ENCODE results near the gene MKRN2. TPM values are rescaled to one million over a fixed set of nuclear protein-coding genes. Genes with fewer than 3 reads are reported as not detected.

The MKRN2 gene
- polyA plus RNA-seq, 2 of the 4 experiments (the other 2 are of a cell fraction), result 19.0 to 34.3 TPM

- 88% methylated on average over 6 of the region's 6 CpGs for WGBS (ENCODE audit: missing lambda C conversion rate)
- no peak for DNase-seq (ENCODE audit: low read depth in 1 of 2, low spot score in 1 of 2)
- Histone ChIP-seq H3K4me3 (no peak overlapping the region), H3K9me3 (no peaks in the 10 kb centered on the region), H3K4me2 (no peak overlapping the region), H3K4me1 (no peaks in the 10 kb centered on the region), H3K27ac (no peak overlapping the region)
- POLR2A ChIA-PET, result no interaction called here
- CTCF ChIA-PET, result interaction anchor here (1.4 to 1.5 kb wide), 3 partner anchors 11 to 335 kb away, joined by 3 to 4 read pairs (median 3); no protein-coding TSS in a partner anchor
- ATAC-seq, result no peak
- TF ChIP-seq EP300 (IDR thresholded peaks at IDR 0.05) (no peak), CHD4 (IDR thresholded peaks at IDR 0.05; ENCODE audit: borderline replicate concordance) (no peak), MAZ (IDR thresholded peaks at IDR 0.05; ENCODE audit: borderline replicate concordance, low read depth, low read length) (no peak), USF2 (IDR thresholded peaks at IDR 0.05) (no peak), HOXA7 (CRISPR knock-in tag; IDR thresholded peaks at IDR 0.05) (no peak), RFX5 (IDR thresholded peaks at IDR 0.05) (no peak), RARB (CRISPR knock-in tag; IDR thresholded peaks at IDR 0.05) (no peak), TP53 (CRISPR knock-in tag; IDR thresholded peaks at IDR 0.05) (no peak), HMGXB4 (CRISPR knock-in tag; IDR thresholded peaks at IDR 0.05; ENCODE audit: borderline replicate concordance) (no peak), GATA3 (IDR thresholded peaks at IDR 0.05; ENCODE audit: borderline replicate concordance) (no peak)
- no peak for FAIRE-seq
Measured at GRCh38 chr3:12518261-12519028, 38.4 kb upstream of the MKRN2 start.

GRCh38 chr3:12521010-12521409, 35.9 kb upstream of the MKRN2 start:
- Histone ChIP-seq H3K27ac (no peak overlapping the region), H3K9me3 (no peaks in the 10 kb centered on the region), H3K4me2 (no peak overlapping the region), H3K4me3 (no peak overlapping the region), H3K4me1 (no peaks in the 10 kb centered on the region)
- ChIA-PET CTCF (interaction anchor here (0.6 to 1.9 kb wide), 3 partner anchors 11 to 36 kb away, joined by 3 to 4 read pairs (median 4); no protein-coding TSS in a partner anchor), POLR2A (no interaction called here)
- 89% methylated on average over 2 of the region's 2 CpGs for WGBS (ENCODE audit: missing lambda C conversion rate)
- ATAC-seq (no peak), FAIRE-seq (no peak), DNase-seq (ENCODE audit: low read depth in 1 of 2, low spot score in 1 of 2) (no peak)
- TF ChIP-seq PBX3 (IDR thresholded peaks at IDR 0.05), result no peak
- TF ChIP-seq NFE2L2 (conservative IDR thresholded peaks at IDR 0.05; ENCODE audit: low read length), result no peak
- TF ChIP-seq BCL3 (IDR thresholded peaks at IDR 0.05), result no peak
- TF ChIP-seq EP300 (IDR thresholded peaks at IDR 0.05), result no peak; a peak in 1 of 5 replicates
- TF ChIP-seq HOXB13 (CRISPR knock-in tag; IDR thresholded peaks at IDR 0.05; ENCODE audit: low read depth), result no peak
- no peak for TF ChIP-seq ZC3H11A (IDR thresholded peaks at IDR 0.05)
- no peak for TF ChIP-seq HOXA7 (CRISPR knock-in tag; IDR thresholded peaks at IDR 0.05)
- no peak for TF ChIP-seq TFCP2L1 (CRISPR knock-in tag; IDR thresholded peaks at IDR 0.05)
- TF ChIP-seq FOXS1 (CRISPR knock-in tag; IDR thresholded peaks at IDR 0.05), result no peak
- TF ChIP-seq KDM1A (IDR thresholded peaks at IDR 0.05; ENCODE audit: low read depth), result no peak
- TF ChIP-seq SREBF2 (IDR thresholded peaks at IDR 0.05), result no peak
- TF ChIP-seq ATOH8 (CRISPR knock-in tag; IDR thresholded peaks at IDR 0.05; ENCODE audit: low read depth), result no peak
- no peak for TF ChIP-seq CEBPB (IDR thresholded peaks at IDR 0.05)
- TF ChIP-seq EHMT2 (IDR thresholded peaks at IDR 0.05; ENCODE audit: low read depth), result no peak
- TF ChIP-seq MAZ (IDR thresholded peaks at IDR 0.05; ENCODE audit: borderline replicate concordance, low read depth, low read length), result no peak
- TF ChIP-seq CBX8 (IDR thresholded peaks at IDR 0.05), result no peak
- no peak for TF ChIP-seq RFX5 (IDR thresholded peaks at IDR 0.05)
- no peak for TF ChIP-seq HES2 (IDR thresholded peaks at IDR 0.05)
- no peak for TF ChIP-seq JUN (IDR thresholded peaks at IDR 0.05)

All from A549 (cell line).